Heart left ventricle (tissue), 13 donors: ENCODE results near the gene PBX3.

ENCODE experiments used
- CTCF ChIP-seq, 12 donors: fragments of 200-600 bp; sonication (generic) in 4 of 12; IDR thresholded peaks; one replicate each; pipeline versions ENCODE4 v1.5.0 to v1.8.0; 2018 to 2022; ENCODE audit warnings: antibody characterized with exemption in 12 of 12, mild to moderate bottlenecking in 5 of 12
- POLR2A ChIP-seq, 2 donors: fragments of 450-650 bp; IDR thresholded peaks; one replicate each; pipeline ENCODE4 v1.6.1; 2017; ENCODE audit warnings: antibody characterized with exemption in 2 of 2, mild to moderate bottlenecking in 2 of 2, moderate library complexity in 2 of 2
- donor health status: ischemic (EF 13 %, LVEDD 7.1; RV severe dilation, severe dysfunction).
- donor health status: DM: no; HTN: yes; CAD: no.
- donor health status: DM: no; HTN: no; CAD: no.
- donor health status: ischemic (EF 25% LVEDD 6.9; RV normal size, moderate dysfunction).
- donor health status: ischemic (EF 25% LVEDD 5.7; RV mildly dilated, moderate dysfunction).
- donor health status: ischemic (EF 35%, LVEDD 5.7; RV mildly dilated, moderate dysfunction).
- donor health status: nonischemic (EF 11% LVEDD 7.7; RV severe dilation, severe dysfunction).
- donor health status: DM: yes; HTN: yes; CAD: no.
- donor health status: PGD.
- donor health status: ischemic (EF 29% LVEDD 5.4; RV normal size, mild dysfunction).
- donor health status: nonischemic (EF 23%, LVEDD 6.1; RV moderate dilation, normal function).

- TF ChIP-seq CTCF (IDR thresholded peaks at IDR 0.05), result no peak
- TF ChIP-seq POLR2A (IDR thresholded peaks at IDR 0.05), result no peak
These were observed 247.8 kb downstream of the PBX3 start for GRCh38 chr9:125995006-125995405.
